ENCODE measurements around the gene ART1.

DNA sequence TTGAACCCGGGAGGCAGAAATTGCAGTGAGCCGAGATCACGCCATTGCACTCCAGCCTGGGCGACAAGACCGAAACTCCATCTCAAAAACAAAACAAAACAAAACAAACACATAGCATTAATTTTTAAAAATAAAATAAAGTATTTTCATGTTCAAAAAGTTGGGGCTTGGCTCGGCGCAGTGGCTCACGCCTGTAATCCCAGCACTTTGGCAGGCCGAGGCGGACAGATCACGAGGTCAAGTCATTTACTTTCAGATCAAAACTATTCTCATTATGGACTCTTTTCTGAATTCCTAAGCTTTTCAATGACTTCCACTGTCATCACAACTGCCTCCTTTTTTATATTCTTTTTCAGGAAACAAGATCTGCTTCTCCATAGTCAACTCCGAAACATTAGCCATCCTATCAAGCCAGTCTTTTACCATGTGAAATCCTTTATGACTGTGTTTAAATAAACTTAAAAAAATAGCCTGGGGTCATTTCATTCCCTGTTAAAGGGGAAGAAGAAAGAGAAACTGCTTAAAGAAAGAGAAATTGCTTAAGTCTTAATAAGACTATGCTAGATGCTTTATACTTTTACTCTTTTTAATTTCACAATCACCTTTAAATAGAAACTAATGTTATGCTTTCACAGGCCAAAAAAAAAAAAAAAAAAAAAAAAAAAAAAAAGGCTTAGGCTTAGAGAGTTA, 39.3 kb downstream of the ART1 start:
- TF ChIP-seq CTCF (conservative IDR thresholded peaks at IDR 0.05; ENCODE audit: low read depth, low read length) (no peak), SMC3 (IDR thresholded peaks at IDR 0.05; ENCODE audit: low read depth, low read length) (no peak), CHD1 (IDR thresholded peaks at IDR 0.05; ENCODE audit: low read depth, low read length) (no peak)

Measured in IMR-90 (cell line).